GM18499 (cell line): ENCODE data around the gene DUSP16.
"Not testable (repeated sequence)": the region's sequence is repeated elsewhere in the genome, so short reads cannot be mapped to it uniquely, and the experiment has no call there.

ENCODE experiments used
- ATAC-seq: cut with Tn5 transposase; IDR thresholded peaks from one replicate; pipeline ENCODE4 v1.9.1; 2021; ENCODE audit warnings: moderate number of reproducible peaks; ENCODE audit not compliant: insufficient read depth, unreplicated experiment

Gene DUSP16

DNA sequence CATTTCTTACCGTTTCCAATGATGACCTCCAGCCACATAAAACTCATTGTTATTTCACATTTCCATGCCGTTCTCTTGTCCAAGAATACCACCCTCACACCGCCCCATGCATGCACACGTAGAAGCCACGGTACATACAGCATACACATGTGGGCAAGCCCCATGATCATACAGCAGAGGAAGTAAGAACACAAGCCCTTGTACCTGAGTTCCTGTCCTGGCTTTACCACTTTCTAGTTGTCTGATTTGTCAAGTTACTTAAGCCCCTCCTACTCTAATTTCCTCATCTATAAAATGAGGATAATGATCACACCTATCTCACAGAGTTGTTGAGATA is 59.9 kb downstream of the DUSP16 start:
- no peak for ATAC-seq

DNA sequence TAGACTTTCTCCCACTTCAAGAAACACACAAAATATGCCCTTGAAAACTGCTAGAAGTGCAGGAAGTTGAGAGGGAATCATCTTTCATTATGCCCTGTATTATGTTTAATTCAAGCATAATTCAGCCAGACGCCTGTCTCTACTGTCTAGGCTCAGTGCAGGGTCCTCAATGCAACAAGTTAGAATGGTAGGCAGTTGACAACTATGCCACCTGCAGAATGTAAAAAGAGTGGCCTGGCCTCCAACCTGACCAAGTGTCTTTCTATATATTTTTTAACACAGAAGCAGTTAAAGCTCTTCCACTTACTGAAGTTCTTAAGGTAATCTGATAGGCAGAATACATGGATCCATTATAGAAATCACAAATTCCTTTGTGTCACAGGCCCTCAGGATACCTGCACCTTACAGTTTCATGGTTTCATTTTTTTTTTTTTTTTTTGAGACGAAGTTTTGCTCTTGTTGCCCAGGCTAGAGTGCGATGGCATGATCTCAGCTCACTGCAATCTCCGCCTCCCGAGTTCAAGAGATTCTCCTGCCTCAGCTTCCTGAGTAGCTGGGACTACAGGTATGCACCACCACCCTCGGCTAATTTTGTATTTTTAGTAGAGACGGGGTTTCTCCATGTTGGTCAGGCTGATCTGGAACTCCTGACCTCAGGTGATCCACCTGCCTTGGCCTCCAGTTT is 60.4 kb downstream of the DUSP16 start:
- not testable (repeated sequence) for ATAC-seq

DNA sequence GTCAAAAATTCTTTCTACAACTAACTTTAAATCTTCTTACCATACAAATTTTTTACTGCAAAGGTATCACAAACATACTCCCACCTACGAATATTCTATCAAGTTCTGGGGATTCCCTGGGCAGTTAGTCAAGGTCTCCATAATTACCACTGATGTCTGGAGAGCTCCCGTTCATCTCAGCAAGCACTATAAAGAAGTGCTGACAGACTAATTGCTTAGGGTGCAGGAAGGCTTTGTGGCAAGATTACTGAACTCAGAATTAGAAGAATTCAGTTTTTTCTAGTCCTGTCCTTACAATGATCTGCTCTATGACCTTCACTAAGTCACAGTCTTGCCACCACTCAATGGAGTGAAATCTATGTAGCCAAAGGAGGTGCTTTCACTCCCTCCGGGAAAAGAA is 61.5 kb downstream of the DUSP16 start:
- no peak for ATAC-seq

DNA sequence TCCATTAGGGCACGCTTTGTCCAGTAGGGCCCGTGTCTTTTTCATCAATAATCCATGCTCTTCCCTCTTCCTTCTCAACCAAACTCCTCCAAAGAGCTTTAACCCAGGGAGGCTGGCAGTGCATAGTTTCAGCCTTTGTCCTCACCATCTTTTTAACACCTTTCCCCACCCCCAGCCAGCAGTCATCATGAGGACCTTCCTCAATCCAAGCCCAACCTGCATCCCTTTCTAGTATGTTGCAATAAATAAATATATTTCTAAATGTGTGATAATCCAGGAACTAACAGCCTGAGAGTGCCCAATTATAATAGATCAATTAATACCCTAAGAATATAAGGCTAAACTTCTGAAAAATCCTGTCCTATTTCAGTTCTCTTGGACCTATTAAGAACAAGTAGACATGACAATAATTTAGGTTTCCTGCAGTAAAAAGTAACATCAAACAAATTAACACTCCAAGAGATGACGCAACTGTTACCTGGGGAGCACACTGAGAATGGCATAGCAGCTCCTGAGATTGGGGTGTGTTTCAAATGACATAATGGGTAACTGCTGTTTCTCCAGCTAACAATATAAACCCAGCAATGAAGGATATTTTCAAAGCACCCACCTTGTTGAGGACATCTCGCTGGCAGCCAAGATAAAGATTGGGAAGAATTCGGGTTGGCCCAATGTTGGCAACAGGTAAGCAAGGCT is 62.6 kb downstream of the DUSP16 start:
- no peak for ATAC-seq

DNA sequence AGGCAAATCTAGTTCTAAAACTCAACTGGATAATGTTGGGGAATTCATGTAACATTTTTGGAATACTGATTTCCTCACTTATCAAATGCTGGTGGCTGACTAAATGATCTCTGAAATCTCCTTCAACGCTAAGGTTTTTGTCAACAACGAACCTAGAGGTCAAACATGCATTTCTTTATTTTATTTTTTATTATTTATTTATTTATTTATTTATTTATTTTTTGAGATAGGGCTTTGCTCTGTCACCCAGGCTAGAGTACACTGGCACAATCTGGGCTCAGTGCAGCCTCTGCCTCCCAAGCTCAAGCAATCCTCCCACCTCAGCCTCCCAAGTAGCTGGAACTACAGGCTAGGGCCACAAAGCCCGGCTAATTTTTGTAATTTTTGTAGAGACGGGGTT is 64.5 kb downstream of the DUSP16 start:
- no peak for ATAC-seq

DNA sequence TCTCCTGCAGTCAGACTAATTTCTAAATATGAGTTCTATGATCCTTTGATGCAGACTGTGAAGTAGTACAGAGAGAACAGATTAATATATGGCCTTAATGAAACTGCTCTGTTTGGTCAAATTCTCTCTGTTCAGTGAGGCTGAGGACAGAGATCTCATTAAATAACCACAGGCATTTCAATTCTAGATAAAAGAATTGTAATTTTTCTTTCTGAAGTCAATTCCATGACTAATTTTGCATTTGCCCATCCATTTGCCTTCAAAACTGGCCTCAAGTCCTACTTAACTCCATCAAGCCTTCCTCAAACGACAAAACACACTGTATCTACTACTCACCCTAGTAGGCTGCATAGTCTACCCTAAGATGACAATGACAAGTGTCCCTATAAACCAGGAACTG is 67.1 kb downstream of the DUSP16 start:
- ATAC-seq, result no peak

DNA sequence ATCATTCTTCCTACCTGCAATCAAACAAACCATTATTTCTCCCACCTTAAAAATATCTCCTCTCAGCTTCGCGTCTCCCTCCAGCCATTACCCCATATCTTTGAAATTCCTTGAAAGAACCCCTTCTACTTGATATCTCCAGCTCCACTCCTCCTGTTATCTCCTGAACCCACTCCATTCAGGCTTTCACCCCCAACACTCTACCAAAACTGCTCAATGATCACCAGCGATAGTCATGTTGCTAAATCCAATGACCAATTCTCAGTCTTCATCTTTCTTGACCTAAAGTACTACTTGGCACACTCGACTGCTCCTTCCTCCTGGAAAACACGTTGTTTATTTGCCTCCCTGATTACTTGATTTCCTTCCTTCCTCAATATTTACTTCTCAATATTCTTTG is 70.1 kb downstream of the DUSP16 start:
- no peak for ATAC-seq

DNA sequence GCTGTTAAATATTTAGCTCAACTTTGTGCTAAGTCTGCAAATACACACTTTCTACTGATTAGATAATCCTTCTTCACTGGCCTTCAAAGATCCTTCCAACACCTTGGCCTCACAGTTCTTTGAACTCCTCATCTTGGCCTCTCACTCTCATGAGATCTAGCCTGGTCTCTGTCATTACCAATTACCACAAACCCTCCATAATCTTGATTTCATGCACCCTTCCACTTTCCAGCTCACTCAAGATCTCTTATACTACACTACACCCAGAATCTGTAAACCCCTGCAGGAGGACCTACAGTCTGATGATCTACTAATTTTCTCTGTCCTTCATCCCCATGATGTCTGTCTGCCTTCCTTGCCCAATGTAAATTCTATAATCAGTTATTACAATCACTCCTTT is 71.1 kb downstream of the DUSP16 start:
- no peak for ATAC-seq

DNA sequence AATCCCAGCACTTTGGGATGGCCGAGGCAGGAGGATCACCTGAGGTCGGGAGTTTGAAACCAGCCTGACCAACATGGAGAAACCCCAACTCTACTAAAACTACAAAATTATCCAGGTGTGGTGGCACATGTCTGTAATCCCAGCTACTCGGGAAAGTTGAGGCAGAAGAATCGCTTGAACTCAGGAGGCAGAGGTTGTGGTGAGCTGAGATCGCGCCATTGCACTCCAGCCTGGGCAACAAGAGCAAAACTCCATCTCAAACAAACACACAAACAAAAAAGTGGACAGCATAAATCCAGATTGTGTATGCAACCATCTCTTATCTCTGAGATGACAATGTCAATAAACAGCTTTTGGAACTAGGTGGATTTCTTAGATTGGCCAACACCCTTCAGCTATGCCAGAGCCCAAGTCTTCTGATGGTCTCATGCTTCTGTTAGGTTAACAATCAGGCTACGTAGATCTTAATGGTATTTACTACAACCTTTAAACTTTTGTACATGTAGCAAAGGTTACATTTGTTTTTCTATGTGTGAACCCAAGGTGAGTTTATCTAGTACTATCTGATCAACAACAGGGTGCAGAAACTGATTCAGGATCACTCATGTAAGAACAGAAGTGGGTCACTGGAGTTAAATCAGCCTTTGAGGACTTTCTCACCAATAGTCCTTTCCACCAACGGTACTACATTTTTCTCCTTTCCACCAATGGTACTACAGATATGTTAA is 73.7 kb downstream of the DUSP16 start:
- ATAC-seq, result no peak

DNA sequence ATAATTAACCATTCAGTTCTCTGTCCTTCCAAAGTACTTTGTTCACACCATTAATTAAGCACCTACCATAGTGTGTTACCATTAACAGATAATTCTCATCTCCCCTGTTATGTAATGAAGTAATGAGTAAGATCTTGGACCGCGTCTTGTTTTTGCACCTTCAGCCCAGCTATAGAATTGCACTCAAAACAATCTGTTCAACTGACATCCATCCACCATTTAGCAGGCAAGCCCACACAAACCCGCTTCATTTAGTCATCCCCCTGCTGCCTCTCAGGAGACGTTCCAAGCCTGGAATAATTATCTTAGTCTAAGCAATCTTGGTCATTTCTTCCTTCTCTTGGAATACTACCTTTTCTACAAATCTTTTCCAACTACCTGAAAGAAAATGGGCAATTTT is 74.4 kb downstream of the DUSP16 start:
- ATAC-seq, result no peak

DNA sequence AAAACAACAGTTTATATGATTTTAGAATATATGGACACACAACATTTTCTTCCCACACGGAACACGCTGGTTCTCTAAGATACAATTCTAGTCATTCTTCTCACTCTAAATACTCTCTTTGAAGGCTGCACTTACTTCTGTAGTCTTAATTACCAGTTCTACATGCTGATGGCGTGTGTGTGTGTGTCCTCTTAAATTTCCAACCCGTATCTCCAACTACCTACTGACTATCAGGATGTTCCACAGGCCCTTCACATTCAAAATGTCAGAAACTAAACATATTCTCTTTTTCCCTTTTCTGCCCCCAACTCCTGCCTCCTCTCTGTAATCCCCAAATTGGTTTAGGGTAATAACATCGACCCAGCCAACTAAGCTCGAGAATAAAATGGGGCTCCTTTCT is 75.2 kb downstream of the DUSP16 start:
- no peak for ATAC-seq

DNA sequence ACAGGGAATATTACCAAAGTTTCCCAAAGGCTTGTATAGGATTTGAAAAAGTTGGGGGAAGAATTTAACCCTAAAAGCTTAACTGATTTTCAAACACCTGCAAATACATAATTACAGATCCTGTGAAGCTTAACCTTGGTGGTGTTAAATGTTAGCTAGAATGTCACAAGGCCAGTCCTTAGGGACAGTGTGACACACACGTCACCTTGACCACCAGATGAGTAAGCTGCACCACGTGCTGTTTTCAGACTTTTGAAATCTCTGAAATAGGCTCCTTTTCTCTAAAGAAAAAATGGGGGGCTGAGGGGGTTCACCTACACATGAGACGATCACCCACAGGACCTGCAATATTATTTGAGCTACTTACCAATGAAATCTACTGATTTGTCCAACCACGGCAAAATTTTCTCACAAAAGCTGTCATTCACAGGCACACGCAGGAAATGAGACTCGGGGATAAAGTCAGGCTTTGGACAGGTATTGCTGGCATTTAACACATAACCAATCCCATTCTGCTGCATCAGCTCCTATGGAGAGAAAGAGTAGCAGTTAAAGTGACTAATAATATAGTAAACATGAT is 75.9 kb downstream of the DUSP16 start:
- ATAC-seq, result peak; percentile 63

DNA sequence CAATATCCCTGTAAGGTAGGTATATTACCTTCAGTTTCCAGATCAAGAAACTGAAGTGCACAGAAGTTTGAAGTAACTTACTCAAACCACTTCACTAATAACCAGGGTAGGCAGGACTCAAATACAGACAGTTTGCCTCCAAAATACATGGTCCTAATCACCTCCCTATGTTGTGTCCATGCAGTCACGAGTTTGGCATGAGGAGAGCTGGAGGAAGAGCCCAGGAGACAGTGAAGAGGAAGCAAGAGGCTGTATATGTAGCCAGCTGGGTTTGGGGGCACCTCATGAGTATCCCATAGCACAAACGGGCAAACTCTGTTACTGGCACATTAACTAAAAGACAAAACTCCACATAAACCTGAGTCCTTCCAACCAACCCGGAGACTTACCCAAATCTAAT is 79.2 kb downstream of the DUSP16 start:
- no peak for ATAC-seq

DNA sequence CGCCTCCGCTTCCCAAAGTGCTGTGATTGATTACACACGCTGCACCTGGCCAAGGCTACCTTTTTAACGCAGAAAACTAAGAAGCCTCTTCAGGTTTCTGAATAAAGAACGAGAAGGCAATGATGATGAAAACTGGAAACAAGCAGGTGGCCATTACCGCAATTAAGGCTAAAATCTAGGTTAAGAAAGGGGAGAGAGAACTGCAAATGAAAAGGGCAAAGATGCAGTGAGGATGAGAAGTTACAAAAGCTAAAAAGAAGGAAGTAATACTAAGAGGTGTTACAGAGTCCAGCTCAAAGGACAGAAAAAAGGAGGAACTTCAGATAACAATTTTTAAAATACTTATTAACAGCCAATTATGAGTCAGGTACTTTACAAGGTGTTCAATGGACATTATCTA is 79.7 kb downstream of the DUSP16 start:
- no peak for ATAC-seq

DNA sequence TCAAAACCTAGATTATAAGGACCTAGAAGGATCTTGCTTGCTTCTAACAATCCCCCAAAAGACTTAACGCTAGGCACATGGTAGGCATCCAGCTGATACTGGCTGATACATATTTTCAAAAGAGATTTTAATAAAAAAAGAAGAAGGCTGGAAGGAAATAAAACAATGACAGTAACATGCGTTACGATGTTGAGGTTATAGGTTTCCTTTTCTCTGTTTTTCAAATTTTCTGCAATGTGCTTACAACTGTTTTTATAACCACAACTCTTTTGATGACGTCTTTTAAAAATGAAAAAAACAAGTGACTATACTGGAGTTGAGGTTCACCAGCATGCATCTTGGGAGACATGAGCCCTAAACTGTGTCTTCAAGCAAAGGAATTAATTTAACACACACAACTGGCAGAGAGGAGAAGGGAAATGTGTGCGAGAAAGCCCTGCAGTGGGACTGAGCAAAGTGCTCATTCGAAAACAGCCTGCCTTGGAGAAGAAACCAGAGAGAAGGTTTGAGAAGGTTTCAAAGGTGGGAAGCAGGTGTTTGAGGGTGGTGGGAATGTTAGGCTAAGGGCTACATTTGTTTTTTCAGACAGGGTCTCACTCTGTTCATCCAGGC is 80.4 kb downstream of the DUSP16 start:
- ATAC-seq, result no peak

DNA sequence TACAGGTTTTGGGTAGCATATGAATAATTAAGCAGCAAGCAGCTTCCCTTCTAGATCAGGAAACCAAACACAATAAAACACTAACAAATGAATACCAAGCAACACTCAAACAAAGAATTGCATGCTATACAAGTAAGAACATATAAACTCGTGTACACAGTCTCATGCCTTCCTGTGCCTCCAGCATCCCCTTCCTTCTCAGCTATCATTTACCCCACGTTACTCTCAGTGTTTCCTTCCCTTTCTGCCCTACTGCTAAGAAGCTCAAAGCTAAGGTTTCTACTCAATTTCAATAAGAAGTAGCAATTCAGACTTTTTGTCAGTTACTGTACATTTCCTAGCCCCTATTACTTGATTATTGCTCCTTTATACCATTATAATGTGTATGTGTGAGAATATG is 81.0 kb downstream of the DUSP16 start:
- no peak for ATAC-seq

DNA sequence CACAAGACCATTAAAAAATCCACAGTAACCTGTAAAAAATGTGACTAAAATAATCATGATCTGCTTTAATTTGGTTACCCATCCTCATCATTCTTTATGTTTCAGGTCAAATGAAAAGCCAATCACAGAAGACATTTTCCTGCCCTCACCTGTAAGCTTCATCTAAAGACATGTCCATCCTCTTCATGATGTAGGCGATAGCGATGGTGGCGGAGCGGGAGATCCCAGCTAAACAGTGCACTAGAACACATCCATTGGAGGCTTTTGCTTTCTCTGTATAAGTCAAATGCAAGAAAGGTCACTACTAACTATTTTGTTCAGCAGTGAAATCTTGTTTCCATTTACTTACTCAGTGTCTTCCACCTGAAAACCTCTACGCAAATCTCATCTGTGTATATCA is 82.6 kb downstream of the DUSP16 start:
- ATAC-seq, result no peak

DNA sequence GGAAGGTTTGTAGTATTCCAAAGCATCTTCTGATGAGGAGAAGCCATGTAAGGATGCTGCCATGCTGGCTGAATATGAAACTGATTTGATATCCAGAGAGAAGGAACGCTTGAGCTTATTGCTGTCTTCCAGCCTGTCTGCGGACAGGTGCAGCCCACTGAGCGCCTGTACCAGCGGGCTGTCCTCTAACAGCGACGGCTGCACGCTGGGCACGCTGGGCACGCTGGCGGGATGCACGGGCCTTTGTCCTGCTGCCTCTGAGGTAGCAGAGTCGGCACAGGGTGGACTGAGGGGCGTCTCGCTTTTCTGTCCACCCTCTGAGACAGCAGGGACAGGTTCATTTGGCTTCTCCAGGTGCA is 85.2 kb downstream of the DUSP16 start:
- ATAC-seq, result no peak

DNA sequence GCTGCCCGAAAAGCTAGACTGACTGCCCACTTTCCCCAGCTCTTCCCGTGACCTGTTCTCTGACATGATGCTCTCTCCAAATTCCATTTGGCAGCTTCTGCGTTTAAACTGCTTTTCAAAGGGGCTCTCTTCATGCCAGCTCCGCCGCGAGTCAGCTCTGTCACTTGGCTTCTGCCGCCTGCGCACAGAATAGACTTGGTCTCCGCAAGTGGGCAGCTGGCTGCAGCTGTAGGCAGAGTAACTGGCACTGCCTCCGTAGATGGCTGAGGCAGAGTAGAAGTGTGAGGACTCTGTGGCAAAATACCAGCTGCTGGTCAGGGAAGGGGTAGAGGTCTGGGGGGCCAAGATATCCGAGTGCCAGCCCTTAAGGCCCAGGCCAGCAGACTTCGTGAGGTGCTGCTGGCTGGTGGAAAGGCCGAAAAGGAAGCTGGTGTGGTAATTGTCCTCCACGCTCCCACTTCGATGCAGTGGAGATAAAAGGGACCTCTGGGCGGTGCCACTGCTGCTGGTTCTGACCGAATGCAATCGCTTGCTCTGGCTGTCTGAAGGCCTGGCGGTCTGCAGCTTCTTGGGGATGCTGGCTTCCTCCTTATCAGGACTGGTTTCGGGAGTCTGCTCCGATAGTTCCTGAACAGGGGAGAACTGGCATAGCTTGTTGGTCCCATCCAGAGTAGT is 85.7 kb downstream of the DUSP16 start:
- no peak for ATAC-seq

DNA sequence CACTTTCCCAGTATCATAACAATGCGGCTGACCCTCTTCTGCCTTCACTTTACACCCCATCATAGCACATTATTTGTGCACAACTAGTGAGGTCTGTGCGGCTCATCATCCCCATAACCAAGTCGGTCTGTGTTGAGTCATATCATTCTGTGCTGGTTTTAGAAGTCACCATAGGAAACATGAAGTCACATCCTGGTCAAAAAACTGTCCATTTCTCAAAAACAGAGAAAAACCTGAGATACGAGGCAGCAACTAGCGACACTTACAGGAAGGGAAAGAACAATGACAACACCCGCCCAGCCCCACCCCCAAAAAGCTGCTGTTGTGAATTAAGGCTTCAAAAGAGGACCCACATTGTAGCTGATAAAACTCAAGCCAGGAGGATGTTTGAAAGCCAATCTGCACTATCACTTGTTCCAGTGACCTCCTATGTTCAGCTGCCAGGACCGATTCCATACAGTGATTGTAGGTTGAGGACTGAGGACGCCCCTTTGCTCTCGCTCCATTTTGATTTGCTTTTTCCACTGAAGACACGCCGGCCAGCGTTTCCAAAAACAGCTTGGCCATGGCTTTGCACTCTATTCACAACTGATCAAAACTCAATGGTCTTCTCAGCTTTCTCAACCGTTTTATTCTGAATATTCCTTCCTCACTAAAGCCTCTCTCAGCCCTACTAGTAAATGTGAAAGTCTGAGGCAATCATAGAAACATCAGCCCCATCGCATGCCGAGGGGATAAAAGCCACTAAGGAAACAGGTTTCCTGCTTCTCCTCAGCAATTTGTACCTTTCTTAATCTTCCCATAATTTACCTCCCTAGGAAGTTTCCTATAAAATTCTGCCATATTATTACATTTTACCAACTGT is 87.5 kb downstream of the DUSP16 start:
- ATAC-seq, result peak; percentile 86
